Smooth muscle cell (in vitro differentiated cells): ENCODE results near the gene NDST4. TPM values are rescaled to one million over a fixed set of nuclear protein-coding genes. Genes with fewer than 3 reads are reported as not detected.

Experiments used
- DNase-seq: peaks from one replicate; lab custom pipeline; 2025; ENCODE audit not compliant: unreplicated experiment; lab: John Stamatoyannopoulos, UW
- H2AFZ ChIP-seq: fragments of 200-600 bp; sonication (generic); 2 replicates; pipeline ENCODE4 v1.6.0; 2016; ENCODE audit warnings: antibody characterized with exemption, low read depth, mild to moderate bottlenecking
- H3F3A ChIP-seq: fragments of 200-600 bp; sonication (generic); 2 replicates; pipeline ENCODE4 v1.6.0; 2017; ENCODE audit warnings: antibody characterized with exemption, low read depth
- H3K27ac ChIP-seq: fragments of 200-600 bp; sonication (generic); 2 replicates; pipeline ENCODE4 v1.5.1; 2016; ENCODE audit warnings: low read depth, mild to moderate bottlenecking
- H3K27me3 ChIP-seq: fragments of 200-600 bp; sonication (generic); 2 replicates; pipeline ENCODE4 v1.6.1; 2016; ENCODE audit warnings: low read depth, mild to moderate bottlenecking
- H3K36me3 ChIP-seq: fragments of 200-600 bp; sonication (generic); 2 replicates; pipeline ENCODE4 v1.5.1; 2016; ENCODE audit warnings: low read depth
- H3K4me1 ChIP-seq: fragments of 200-600 bp; sonication (generic); 2 replicates; pipeline ENCODE4 v1.5.1; 2016; ENCODE audit warnings: low read depth
- H3K4me2 ChIP-seq: fragments of 200-600 bp; sonication (generic); 2 replicates; pipeline ENCODE4 v1.6.0; 2016; ENCODE audit warnings: mild to moderate bottlenecking
- H3K4me3 ChIP-seq: fragments of 200-600 bp; sonication (generic); 2 replicates; pipeline ENCODE4 v1.5.1; 2016; ENCODE audit warnings: mild to moderate bottlenecking
- H3K79me2 ChIP-seq: fragments of 200-600 bp; sonication (generic); 2 replicates; pipeline ENCODE4 v1.6.0; 2016; ENCODE audit warnings: low read depth, mild to moderate bottlenecking
- H3K9ac ChIP-seq: fragments of 200-600 bp; sonication (generic); 2 replicates; pipeline ENCODE4 v1.6.0; 2016; ENCODE audit warnings: low read depth
- H3K9me3 ChIP-seq: fragments of 200-600 bp; sonication (generic); replicated peaks from 2 replicates; pipeline ENCODE4 v1.5.1; 2016; ENCODE audit warnings: low read depth
- H4K20me1 ChIP-seq: fragments of 200-600 bp; sonication (generic); 2 replicates; pipeline ENCODE4 v1.6.0; 2016; ENCODE audit warnings: low read depth
- WGBS: methylation state at CpG from one replicate; pipeline ENCODE4 v1.1.7; 2016; ENCODE audit warnings: low lambda C conversion rate; 5-methylcytosine and 5-hydroxymethylcytosine counted together
- polyA plus RNA-seq: library from polyadenylated mRNA; unstranded; fragments of >200 nt; fragmentation: Nextera tagmentation; extraction: Ambion mirVana; gene quantifications from 2 replicates; pipeline ENCODE4 v1.2.1, GENCODE V29; 2016
- total RNA-seq: library from RNA; depleted of rRNA; stranded (reverse); fragments of >200 nt; gene quantifications from 2 replicates; pipeline ENCODE4 v1.2.3, GENCODE V29; 2014
- TF ChIP-seq, protein P1 (sequence below): fragments of 200-600 bp; sonication (generic); IDR thresholded peaks from 2 replicates; pipeline ENCODE4 v1.5.1; 2017; ENCODE audit warnings: borderline replicate concordance, mild to moderate bottlenecking, antibody characterized with exemption; ENCODE audit not compliant: insufficient read depth, poor library complexity, severe bottlenecking

The NDST4 gene
- total and polyA plus RNA-seq, 2 experiments from 2014 or later, result not detected

DNA sequence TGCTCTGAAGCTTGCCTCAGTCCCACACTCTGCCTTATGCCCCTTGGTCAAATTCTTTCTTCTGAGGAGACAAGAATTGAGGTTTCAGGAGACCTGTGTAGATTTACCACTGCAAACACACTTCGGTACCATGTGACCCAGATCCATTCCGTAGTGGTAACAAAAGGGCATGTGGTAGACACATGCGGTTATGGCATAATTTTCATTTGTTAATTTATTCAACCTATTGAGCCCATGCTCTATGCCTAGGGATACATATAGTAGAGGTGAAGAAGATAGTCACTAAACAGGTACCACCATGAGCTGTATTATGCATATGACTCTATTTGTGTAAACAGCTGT is 190.9 kb downstream of the NDST4 start:
- H3K9ac ChIP-seq, result no peak overlapping the region
- H3K4me1 ChIP-seq, result peaks cover 37% of the 10 kb centered on the region
- H3K36me3 ChIP-seq, result no peaks in the 10 kb centered on the region
- no peaks in the 10 kb centered on the region for H3K9me3 ChIP-seq
- no peak for DNase-seq
- no peaks in the 10 kb centered on the region for H3K79me2 ChIP-seq
- H3K4me3 ChIP-seq, result no peak overlapping the region
- H3F3A ChIP-seq, result no peaks in the 10 kb centered on the region
- no peaks in the 10 kb centered on the region for H4K20me1 ChIP-seq
- TF ChIP-seq, protein P1, sequence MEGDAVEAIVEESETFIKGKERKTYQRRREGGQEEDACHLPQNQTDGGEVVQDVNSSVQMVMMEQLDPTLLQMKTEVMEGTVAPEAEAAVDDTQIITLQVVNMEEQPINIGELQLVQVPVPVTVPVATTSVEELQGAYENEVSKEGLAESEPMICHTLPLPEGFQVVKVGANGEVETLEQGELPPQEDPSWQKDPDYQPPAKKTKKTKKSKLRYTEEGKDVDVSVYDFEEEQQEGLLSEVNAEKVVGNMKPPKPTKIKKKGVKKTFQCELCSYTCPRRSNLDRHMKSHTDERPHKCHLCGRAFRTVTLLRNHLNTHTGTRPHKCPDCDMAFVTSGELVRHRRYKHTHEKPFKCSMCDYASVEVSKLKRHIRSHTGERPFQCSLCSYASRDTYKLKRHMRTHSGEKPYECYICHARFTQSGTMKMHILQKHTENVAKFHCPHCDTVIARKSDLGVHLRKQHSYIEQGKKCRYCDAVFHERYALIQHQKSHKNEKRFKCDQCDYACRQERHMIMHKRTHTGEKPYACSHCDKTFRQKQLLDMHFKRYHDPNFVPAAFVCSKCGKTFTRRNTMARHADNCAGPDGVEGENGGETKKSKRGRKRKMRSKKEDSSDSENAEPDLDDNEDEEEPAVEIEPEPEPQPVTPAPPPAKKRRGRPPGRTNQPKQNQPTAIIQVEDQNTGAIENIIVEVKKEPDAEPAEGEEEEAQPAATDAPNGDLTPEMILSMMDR, result no peak
- no peak overlapping the region for H3K4me2 ChIP-seq
- H3K27ac ChIP-seq, result no peak overlapping the region
- 88% methylated on average over 3 of the region's 3 CpGs for WGBS
- H3K27me3 ChIP-seq, result no peaks in the 10 kb centered on the region
- H2AFZ ChIP-seq, result no peak overlapping the region

GRCh38 chr4:114921790-114922591 is 191.4 kb downstream of the NDST4 start:
- TF ChIP-seq, protein P1, result no peak
- Histone ChIP-seq H3K4me1 (peaks cover 37% of the 10 kb centered on the region), H3K36me3 (no peaks in the 10 kb centered on the region), H3K27me3 (no peaks in the 10 kb centered on the region), H3K9me3 (no peaks in the 10 kb centered on the region), H3K4me2 (no peak overlapping the region), H2AFZ (no peak overlapping the region), H4K20me1 (no peaks in the 10 kb centered on the region), H3K79me2 (no peaks in the 10 kb centered on the region), H3K4me3 (no peak overlapping the region), H3F3A (no peaks in the 10 kb centered on the region), H3K27ac (no peak overlapping the region), H3K9ac (no peak overlapping the region)
- DNase-seq, result no peak
- 73% methylated on average over 13 of the region's 13 CpGs for WGBS

- Histone ChIP-seq H3K4me3 (no peak overlapping the region), H3K36me3 (no peaks in the 10 kb centered on the region), H3K4me2 (no peak overlapping the region), H2AFZ (no peak overlapping the region), H3K27ac (no peak overlapping the region), H3K9me3 (no peaks in the 10 kb centered on the region), H3K4me1 (peaks cover 33% of the 10 kb centered on the region), H3K27me3 (no peaks in the 10 kb centered on the region), H3K79me2 (no peaks in the 10 kb centered on the region), H4K20me1 (no peaks in the 10 kb centered on the region), H3K9ac (no peak overlapping the region), H3F3A (no peaks in the 10 kb centered on the region)
- TF ChIP-seq, protein P1, result no peak
- 61% methylated on average over 3 of the region's 3 CpGs for WGBS
- no peak for DNase-seq
These were observed 192.2 kb downstream of the NDST4 start for GRCh38 chr4:114921191-114921590.

GRCh38 chr4:114911111-114911510 is 202.3 kb downstream of the NDST4 start:
- TF ChIP-seq, protein P1, result no peak
- Histone ChIP-seq H3K4me1 (no peaks in the 10 kb centered on the region), H3K27me3 (no peaks in the 10 kb centered on the region), H4K20me1 (no peaks in the 10 kb centered on the region), H3K79me2 (no peaks in the 10 kb centered on the region), H3K36me3 (no peaks in the 10 kb centered on the region), H3K9ac (no peak overlapping the region), H3K9me3 (no peaks in the 10 kb centered on the region), H3K4me3 (no peak overlapping the region), H3K27ac (no peak overlapping the region), H3F3A (no peaks in the 10 kb centered on the region), H2AFZ (no peak overlapping the region), H3K4me2 (no peak overlapping the region)
- no peak for DNase-seq
- WGBS, result 97% methylated on average over 2 of the region's 2 CpGs
